ENCODE results near the gene SLC38A1.

DNA sequence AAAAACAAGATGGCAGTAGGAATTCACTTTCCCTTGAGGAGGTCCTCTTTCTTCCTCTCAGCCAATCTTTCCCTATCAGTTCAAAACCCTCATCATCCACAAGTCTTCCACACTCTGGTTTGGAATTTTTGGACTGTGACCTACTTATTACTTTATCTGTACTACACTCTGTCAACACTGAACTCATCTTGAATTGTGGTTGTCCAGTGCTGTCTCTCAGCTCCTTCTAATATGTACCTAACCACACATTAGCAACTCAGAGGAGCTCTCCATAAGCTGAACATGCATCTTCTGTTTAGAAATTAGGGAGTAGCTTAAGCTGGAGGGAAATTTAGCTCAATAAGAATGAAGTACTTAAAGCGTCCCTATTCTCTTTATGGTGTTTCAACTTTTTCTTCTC lies 34.8 kb downstream of the SLC38A1 start:
- TF ChIP-seq, protein P1, sequence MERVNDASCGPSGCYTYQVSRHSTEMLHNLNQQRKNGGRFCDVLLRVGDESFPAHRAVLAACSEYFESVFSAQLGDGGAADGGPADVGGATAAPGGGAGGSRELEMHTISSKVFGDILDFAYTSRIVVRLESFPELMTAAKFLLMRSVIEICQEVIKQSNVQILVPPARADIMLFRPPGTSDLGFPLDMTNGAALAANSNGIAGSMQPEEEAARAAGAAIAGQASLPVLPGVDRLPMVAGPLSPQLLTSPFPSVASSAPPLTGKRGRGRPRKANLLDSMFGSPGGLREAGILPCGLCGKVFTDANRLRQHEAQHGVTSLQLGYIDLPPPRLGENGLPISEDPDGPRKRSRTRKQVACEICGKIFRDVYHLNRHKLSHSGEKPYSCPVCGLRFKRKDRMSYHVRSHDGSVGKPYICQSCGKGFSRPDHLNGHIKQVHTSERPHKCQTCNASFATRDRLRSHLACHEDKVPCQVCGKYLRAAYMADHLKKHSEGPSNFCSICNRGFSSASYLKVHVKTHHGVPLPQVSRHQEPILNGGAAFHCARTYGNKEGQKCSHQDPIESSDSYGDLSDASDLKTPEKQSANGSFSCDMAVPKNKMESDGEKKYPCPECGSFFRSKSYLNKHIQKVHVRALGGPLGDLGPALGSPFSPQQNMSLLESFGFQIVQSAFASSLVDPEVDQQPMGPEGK (CRISPR knock-in tag; IDR thresholded peaks at IDR 0.05; ENCODE audit: borderline replicate concordance) = no peak
- TF ChIP-seq, protein P2, sequence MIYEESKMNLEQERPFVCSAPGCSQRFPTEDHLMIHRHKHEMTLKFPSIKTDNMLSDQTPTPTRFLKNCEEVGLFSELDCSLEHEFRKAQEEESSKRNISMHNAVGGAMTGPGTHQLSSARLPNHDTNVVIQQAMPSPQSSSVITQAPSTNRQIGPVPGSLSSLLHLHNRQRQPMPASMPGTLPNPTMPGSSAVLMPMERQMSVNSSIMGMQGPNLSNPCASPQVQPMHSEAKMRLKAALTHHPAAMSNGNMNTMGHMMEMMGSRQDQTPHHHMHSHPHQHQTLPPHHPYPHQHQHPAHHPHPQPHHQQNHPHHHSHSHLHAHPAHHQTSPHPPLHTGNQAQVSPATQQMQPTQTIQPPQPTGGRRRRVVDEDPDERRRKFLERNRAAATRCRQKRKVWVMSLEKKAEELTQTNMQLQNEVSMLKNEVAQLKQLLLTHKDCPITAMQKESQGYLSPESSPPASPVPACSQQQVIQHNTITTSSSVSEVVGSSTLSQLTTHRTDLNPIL (CRISPR knock-in tag; IDR thresholded peaks at IDR 0.05; ENCODE audit: low read depth) = no peak
- TF ChIP-seq ZFP30 (CRISPR knock-in tag; IDR thresholded peaks at IDR 0.05) = no peak
- TF ChIP-seq OSR1 (CRISPR knock-in tag; IDR thresholded peaks at IDR 0.05) = no peak
- TF ChIP-seq TOX (CRISPR knock-in tag; IDR thresholded peaks at IDR 0.05; ENCODE audit: borderline replicate concordance) = no peak
- no peak for TF ChIP-seq ARNTL (CRISPR knock-in tag; IDR thresholded peaks at IDR 0.05; ENCODE audit: borderline replicate concordance, low read depth)
